ENCODE data around the gene SLC4A11.
"Not testable (repeated sequence)": the region's sequence is repeated elsewhere in the genome, so short reads cannot be mapped to it uniquely, and the experiment has no call there.

Gene SLC4A11

DNA sequence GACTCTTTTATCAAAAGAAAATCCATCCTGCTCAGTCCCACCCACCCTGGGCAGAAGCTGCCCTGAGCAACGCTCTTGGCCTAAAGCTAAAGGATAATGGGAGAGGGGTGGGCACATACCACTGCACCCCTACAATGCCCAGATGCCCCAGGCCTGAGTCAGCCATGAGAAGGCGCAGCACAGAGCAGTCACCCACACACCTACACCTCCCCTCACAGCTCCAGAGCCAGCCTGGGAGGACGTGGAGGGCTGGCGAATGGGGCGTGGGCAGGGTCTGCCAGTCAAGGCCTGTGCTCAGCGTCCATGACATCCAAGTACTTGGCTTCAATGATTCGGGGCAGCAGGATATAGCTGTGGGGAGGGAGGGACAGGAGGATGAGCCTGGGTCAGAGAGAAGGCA is 11.5 kb downstream of the SLC4A11 start:
- DNase-seq = no peak

DNA sequence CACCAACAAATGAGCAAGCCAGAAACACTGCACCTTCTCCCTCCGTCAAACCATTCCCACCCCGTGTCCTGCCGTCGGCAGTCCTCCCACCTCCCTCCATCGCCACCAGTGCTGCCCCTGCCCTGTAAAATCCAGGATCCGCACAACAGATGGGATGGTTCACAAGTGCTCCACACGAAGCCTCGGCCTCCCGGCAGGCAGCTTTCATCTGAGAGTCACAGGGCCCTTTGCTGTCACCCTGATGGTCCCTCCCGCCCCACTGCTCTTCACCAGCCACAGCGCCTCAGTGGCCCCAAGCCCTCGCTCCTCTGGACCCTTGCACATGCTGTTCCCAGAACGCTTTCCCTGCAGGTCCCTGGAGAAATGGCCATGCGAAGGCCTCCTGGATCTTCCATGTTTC is 12.1 kb downstream of the SLC4A11 start:
- DNase-seq = no peak

DNA sequence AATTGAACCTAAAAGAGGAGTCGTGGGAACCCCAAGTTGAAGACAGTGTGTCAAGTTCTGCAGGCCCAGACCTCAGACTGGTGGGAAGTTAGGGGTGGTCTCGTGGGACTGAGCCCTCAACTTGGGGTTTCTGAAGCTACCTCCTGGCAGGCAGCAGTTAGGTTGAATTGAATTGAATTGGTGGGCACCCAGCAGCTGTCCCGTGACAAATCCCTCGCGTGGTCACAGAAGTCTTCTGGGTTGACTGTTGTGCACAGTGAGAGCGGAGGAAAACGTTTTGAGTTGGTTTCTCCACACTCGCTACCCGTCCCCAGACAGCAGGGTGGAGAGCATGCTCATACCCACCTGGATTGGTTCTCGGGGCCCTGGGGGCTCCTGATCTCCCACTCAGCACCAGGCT is 12.9 kb downstream of the SLC4A11 start:
- no peak for DNase-seq

DNA sequence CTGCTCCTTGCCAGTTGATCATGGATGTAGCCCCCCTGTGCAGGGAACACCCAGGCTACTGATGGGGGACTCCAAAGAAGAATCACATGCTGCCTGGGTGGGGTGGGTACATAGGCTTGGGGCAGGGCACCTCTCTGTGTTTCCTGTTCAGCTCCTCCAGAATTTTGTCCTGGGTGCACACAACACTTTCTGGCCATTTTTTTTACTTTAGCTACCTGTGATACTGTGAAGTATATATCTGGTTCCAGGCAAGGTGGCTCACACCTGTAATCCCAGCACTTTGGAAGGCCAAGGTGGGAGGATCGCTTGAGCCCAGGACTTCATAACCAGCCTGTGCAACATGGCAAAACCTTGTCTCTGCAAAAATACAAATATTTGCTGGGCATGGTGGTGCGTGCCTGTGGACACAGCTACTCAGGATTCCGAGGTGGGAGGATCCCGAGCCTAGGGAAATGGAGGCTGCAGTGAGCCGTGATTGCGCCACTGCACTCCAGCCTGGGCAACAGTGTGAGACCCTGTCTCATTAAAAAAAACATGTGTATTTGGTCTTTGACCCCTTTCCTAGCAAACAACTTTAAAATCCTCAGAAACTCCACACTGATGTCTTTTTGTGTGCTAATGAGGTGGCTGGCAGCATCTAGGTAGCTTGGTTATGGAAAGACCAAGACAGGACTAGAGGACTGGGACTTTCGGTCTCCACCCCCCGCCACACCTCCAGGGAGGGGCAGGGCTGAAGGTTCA is 14.1 kb downstream of the SLC4A11 start:
- no peak for DNase-seq

DNA sequence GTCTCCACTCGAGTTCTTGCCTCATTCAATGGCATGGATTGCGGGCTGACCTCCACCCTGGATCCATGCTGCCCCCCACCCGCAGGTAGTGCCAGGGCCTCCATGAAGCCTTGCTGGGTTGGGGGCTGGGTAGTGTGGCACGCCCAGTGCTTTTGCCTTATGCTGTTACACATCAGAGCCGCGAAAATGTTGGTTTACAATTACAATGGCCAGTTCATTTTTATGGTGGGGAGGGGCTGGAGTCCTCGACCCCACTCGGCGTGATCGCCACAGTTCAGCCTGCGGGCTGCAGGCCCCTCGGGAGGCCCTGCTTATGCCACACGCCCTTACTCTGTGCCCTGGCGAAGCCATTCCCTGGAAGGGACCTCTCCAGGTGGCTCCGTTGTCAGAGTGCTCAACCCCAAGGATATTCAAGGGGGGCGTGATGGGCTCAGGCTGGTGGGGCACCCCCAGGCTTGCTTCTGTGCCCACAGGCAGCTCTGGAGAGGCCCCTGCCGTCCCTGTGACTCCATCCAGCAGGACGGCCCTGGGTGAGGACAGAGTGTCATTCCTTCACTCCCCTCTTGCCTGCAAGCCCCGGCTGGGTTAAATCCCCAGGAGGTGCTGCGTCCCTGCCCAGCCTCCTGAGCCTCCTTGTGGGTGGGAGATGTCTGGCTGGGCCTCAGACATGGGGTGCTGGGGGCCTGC is 14.9 kb downstream of the SLC4A11 start:
- no peak for DNase-seq

DNA sequence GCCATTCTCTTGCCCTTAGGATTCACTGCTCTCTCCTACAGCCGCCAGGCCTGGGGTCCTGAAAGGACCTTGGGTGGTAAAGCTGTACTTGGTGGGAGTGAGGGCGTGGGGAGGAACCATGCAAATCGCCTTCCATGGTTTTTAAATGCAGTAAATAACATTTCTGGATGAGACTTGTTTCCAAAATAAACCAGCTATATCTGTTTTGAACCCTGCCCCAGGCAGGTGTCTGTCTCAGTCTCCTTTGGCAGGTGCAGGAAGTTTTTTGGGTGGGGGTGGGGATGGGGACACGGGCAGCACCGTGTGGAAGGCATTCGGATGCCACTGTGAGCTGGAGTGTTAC is 15.4 kb downstream of the SLC4A11 start:
- no peak for DNase-seq

DNA sequence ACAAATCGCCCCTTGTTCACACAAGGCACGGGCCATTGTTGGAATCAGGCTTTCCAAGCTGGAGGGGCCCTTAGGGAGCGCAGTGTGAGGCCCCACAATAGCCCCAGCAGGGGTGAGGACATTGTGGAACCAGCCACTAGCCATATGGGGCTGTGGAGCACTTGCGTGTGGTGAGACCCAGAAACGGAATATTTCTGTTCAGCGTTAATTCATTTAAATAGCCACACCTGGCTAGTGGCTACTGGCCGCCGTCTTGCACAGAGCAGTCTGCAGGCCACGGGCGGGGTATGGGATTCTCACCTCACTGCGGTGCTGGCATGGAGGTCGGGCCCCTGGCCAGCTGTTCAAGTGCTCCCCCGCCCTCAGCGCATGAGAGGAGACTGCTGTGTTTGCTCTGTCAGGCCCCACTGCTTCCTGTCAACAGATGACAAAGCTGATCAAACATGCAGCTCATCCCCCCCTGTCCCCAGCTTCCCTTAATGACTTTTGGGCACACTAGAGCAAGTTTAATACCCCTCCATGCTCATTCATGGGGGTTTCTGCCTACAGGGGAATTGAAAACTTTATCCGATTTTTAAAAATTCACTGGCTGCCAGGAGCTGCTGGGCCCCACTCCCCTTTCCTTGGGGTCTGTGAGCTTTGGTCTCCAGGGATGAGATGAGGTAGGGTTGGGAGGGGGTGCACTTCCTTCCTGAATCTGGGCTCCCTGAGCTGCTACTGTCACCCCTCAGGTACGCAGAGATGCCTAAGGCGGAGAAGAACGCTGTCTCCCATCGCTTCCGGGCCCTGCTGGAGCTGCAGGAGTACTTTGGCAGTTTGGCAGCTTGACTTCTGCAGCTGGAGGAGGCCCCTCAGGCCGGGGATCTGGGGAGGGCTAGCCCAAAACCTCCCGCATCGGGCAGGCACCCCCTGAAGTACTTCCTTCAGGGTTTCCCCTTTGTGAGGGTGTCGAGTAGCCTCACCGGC is 16.1 kb downstream of the SLC4A11 start:
- DNase-seq = no peak

DNA sequence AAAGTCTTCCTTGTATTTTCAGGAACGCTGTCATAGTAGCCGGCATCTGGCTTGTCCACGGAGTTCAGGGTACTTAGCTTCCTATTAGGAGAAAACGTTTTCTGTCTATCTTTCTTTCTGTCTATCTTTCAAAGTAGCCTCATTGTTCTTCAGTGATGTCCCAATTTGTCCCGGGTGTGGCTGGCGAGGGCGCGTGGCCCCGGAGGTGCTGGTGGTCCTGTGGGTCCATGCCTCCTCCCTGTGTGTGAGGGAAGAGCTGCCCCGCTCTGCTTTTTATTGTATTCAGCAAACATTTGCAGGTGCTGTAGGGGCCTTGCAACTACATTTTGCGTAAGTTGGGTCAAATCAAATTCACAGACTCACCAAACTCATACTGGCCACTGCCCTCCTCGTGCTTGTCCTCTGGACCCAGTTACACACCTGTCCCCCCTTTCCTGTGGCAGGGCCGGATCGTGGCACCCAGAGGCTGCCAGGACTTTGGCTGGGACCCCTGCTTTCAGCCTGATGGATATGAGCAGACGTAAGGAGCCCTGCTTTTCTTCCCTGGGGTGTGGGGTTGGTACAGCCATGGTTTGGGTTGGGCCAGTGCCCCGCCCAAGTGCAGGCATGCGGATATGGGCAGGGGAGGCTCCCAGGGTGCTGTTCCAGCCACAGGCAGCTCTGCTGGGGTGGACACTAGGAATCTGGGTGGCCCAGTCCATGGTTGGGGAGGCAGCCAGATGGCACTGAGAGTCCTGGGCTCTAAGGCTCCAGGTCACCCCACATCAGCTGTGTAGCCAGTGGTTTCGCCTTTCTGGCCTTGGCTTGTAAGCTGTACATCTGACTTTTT is 17.4 kb downstream of the SLC4A11 start:
- DNase-seq = no peak

DNA sequence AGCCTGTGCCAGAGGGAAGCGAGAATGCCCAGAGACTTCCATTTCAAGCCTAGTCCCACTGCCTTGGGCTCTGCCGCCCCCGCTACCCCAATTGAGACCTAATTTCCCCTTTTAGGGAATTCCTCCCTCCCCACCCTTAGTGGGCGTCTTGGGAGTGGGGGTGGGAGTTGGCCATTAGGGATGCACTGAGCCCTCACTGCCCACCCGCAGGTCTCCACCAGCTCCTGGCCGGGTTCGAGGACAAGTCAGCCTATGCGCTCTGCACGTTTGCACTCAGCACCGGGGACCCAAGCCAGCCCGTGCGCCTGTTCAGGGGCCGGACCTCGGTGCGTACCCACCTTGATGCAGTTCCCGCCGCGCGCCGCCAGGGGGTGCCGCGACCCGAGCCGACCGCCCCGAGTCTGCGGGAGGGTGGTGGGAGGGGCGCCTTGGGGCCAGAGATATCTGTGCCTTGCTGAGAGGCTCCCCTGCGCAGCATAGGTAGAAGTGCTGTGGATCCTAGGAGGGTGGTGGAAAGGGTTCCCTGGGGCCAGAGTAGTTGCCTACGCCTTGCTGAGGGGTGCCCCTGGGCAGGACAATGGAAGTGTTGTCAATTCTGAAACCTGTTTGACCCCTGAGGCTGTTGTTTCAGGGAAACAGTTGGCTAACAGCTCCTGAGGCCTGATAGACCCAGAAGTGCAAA is 20.5 kb downstream of the SLC4A11 start:
- DNase-seq = peak; percentile 77

DNA sequence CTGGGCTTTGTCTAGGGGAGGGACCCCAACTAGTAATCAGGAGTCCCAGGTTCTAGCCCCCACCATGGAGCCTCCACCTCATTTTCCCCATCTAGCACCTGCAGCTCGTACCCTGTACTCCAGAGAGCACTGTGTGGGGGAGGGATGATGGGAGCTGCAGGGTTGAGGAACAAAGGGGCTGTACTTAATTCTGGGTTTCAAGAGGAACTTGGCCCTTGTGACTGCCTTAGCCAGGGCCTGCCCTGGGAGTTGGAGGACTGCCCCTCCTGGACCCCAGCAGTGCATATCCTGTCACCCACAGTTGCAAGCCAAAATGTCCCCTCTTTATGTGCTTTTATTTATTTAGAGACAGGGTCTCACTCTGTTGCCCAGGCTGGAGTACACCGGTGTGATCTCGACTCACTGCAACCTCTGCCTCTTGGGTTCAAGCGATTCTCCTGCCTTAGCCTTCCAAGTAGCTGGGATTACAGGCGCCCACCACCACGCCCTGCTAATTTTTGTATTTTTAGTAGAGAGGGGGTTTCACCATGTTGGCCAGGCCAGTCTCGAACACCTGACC is 23.6 kb downstream of the SLC4A11 start:
- DNase-seq = not testable (repeated sequence)

DNA sequence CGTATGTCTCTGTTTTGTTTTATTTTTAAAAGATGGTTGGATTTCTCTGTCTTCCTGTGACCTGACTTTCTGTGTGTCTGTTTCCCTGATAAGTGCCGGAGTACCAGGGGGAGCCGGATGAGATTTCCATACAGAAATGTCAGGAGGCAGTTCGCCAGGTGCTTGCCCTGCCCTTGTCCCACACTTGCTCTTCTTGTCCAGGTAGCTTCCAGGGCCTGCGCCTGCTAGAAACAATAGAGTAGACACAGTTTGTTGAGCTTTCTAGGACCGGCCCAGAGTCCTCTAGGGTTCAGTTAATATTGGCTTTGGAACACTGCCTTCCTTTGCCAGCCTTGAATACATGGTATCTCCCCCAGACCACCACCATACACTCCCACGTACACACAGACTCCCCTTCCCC is 25.8 kb downstream of the SLC4A11 start:
- DNase-seq = no peak

DNA sequence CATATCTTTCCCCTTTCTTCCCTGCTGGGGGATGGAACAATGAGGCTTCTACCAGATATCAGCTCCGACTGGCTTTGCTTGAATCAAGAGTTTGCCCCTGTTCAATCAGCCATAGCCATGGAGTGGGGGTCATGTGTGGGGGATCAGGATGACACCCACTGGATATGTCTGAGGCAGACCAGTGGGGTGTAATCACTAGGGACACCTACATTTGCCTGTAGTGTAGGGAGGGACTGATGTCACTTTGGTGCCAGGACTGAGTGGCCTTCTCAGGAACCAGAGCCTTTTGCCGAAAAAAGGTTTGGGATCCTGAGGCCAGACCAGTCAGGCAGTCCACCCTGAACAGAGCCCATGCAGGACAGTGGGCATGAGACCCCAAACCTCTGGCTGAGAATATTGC is 28.6 kb downstream of the SLC4A11 start:
- no peak for DNase-seq

DNA sequence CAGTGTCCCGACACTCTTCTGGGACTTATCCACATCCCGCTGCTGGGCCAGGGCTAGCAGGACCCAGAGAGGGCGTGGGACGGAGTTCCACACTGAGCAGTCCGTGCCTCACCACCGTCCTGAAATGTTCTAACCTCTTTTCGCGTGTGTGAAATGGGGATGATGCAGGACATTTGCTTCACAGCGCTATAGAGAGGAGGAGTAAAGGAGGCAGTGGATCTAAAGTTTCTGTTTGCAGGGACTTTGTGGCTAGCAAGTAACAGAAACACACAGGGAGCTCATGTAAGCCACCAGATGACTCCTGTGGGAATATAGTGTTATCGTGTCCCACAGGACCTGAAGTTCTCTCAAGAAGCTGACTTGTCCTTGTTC is 29.1 kb downstream of the SLC4A11 start:
- peak; percentile 50 for DNase-seq

DNA sequence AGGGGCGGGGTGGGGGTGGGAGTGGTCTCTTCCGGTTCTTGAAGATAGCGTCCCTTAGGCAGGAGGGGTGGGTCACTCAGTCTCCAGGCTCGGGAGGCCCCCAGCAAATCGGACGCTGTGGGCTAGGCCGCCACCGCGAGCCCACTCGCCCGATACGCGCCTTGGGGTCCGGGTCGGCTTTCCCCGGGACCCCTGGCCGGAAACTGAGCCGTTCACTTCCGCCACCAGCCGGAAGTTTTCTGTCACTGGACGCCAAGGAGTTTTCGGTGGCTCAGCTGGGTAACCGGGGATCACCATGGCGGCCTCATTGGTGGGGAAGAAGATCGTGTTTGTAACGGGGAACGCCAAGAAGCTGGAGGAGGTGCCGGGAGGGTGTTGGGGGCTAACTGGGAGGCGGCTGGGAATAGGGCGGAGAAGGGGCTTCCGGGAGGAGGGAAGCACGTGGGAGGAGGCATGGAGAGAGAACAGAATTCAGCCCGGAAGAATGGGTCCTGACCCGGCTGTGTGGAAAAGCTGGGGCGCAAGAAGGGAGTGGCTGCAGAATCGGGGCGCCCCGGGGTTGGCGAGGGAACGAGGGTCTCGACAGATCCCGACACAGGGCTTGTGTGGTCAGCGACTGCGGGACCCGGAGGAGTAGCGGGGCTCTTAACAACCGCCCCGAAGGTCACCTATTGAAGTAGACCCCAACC is 29.6 kb downstream of the SLC4A11 start, which contains the start of gene ITPA:
ITPA (plus strand) TSS at position 242 of the 689 bp plus-strand sequence; CDS start at position 296, 54 bp downstream.
- peak; percentile 80 for DNase-seq

DNA sequence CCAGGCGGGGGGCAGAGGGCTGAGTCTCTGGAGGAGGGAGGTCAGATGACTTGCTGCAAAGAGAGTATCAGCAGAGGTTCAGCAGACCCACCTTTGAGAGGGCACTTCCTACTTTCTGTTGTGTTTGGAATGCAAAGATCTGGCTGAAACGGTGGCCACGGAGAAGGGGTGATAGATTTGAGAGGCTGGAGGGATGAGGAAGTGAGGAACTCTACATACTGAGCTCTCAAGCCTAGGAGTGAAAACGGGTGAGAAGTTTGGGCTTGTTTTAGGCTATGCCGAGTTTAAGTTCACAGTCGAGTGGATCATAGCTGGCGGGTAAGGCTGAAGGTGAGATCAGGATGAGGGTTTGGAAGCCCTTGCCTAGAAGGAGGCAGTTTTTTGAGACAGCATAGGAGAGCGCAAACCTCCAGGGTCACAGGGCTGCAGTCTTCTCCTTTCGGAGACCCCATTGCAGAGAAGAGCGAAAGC is 30.2 kb downstream of the SLC4A11 start:
- peak; percentile 70 for DNase-seq

DNA sequence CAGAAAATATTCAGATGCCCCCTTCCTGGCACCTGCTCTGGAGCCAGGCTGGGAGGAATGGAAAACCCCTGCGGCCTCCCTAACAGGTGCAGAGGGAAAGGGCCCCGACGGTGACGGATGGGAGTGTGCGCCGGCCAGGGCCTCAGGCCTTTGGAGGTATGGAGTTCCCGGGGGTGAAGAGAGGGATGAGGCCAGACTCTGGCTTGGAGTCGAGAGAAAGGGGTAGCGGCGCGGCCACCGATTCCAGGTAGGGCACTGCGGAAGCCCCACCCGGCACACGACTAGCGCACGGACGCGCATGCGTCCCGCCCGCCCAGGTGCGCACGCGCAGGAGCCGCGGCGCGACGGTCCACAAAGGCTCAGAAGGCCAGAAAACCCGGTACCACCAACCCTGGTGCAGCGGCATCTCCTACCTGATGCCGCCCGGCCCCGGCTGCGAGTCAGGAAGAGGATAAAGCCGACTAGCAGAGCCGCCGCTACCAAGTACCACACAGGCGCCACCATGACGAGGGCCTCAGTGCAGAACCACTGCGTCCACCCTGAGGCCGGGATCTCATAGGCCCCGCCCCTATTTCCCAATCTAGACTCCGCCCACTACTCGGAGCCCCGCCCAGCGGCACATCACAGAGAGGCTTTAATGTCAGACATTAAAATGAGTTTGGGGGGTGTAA is 34.7 kb downstream of the SLC4A11 start, which contains the start of gene DDRGK1:
DDRGK1 (minus strand) TSS at position 559 of the 671 bp plus-strand sequence; CDS start at position 504, 55 bp downstream.
- peak; percentile 97 for DNase-seq

DNA sequence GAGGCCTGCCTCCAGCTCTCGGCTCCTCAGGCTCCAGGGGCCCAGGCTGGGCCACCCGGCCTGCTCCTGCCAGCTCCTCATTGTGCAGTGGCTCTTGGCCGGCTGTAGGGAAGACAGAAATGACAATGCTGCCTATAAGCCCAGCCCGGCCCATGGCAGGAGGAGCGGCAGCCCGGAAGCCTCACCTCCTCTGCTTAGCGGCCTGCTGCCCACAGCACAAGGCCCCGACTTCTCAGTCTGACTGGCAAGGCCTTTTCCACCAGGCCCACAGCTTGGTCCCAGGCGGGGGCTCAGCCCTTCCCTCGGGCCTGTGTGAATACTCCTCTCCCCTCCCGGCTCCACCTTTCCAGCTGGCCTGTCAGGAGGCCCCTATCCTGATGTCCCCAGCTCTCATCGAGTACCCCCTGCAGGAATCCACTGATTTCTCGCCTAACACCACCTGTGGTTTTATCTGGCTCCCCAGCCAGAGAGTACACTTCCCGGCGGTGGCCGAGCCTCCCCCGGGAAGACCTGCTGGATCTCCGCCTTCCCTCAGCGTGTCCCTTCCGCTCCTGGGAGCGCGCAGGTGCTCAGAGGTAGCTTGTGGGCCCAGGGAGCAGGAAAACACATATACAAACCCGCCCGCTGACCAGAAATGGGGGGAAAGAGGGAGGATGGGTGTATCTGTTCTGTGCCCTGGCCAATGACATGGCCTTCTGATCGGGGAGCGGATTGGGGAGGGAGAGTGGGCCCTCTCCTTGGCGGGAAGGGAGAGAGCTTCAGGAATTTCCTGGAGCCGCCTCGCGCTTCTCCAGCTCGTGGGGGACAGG is 35.5 kb downstream of the SLC4A11 start:
- DNase-seq = peak; percentile 75

DNA sequence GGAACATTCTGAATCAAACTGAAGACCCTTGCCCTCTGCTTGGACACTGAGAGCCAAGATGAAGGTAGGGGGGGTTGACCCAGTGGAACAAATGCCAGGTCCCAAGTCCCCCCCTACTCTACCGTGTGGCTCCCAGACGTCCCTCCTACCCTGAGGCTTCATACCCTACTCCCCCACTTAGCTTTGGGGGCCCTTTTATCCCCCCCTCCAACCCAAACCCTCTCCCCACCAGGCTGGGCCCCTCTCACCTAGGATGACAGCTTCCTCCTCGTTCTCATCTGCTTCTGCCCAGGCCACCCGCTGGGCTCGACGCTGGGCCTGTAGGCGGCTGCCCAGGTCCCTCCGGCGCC is 36.0 kb downstream of the SLC4A11 start:
- DNase-seq = no peak
